Measurements from ENCODE around the gene NLK. TPM values are rescaled to one million over a fixed set of nuclear protein-coding genes. Genes with fewer than 3 reads are reported as not detected.

NLK gene
- total and polyA plus RNA-seq, 4 donors = 7.1 to 27.0 (median 12.1) TPM

GRCh38 chr17:28018439-28019070 lies 23.9 kb upstream of the NLK start:
- DNase-seq (peak in 1 of 3 donors; percentile 18), ATAC-seq (ENCODE audit: insufficient read depth, low FRiP score) (peak; percentile 19)
- peaks cover 0 to 1% (median 0%) of the 10 kb centered on the region in 5 donors for H3K4me1 ChIP-seq (ENCODE audit: control insufficient read depth in 5 of 5, insufficient read depth in 5 of 5, low read length in 5 of 5)
- H3K9me3 ChIP-seq (ENCODE audit: control insufficient read depth in 4 of 4, insufficient read depth in 3 of 4, low read length in 3 of 4) = no peaks in the 10 kb centered on the region
- TF ChIP-seq, protein P1, sequence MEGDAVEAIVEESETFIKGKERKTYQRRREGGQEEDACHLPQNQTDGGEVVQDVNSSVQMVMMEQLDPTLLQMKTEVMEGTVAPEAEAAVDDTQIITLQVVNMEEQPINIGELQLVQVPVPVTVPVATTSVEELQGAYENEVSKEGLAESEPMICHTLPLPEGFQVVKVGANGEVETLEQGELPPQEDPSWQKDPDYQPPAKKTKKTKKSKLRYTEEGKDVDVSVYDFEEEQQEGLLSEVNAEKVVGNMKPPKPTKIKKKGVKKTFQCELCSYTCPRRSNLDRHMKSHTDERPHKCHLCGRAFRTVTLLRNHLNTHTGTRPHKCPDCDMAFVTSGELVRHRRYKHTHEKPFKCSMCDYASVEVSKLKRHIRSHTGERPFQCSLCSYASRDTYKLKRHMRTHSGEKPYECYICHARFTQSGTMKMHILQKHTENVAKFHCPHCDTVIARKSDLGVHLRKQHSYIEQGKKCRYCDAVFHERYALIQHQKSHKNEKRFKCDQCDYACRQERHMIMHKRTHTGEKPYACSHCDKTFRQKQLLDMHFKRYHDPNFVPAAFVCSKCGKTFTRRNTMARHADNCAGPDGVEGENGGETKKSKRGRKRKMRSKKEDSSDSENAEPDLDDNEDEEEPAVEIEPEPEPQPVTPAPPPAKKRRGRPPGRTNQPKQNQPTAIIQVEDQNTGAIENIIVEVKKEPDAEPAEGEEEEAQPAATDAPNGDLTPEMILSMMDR (IDR thresholded peaks at IDR 0.05; ENCODE audit: control extremely low read depth, extremely low read depth) = no peak
- H3K4me3 ChIP-seq = no peak overlapping the region
- WGBS, 2 donors = 62 to 78% methylated on average over 4 of the region's 4 CpGs
- H3K36me3 ChIP-seq (ENCODE audit: control insufficient read depth in 4 of 4, insufficient read depth in 4 of 4, low read length in 4 of 4) = no peaks in the 10 kb centered on the region
- H3K27ac ChIP-seq (ENCODE audit: low read depth in 1 of 2, low read length in 1 of 2) = no peak overlapping the region
- H3K27me3 ChIP-seq (ENCODE audit: control insufficient read depth in 3 of 3, insufficient read depth in 3 of 3, low read length in 2 of 3) = no peaks in the 10 kb centered on the region
- no peak overlapping the region for H3K9ac ChIP-seq (ENCODE audit: insufficient read depth in 1 of 2, low read length in 2 of 2)

GRCh38 chr17:28020515-28020914 lies 22.0 kb upstream of the NLK start:
- 71 to 73% methylated on average over 1 of the region's 1 CpG for WGBS, 2 donors
- H3K27me3 ChIP-seq (ENCODE audit: control insufficient read depth in 3 of 3, insufficient read depth in 3 of 3, low read length in 2 of 3) = no peaks in the 10 kb centered on the region
- no peaks in the 10 kb centered on the region for H3K36me3 ChIP-seq (ENCODE audit: control insufficient read depth in 4 of 4, insufficient read depth in 4 of 4, low read length in 4 of 4)
- ATAC-seq (ENCODE audit: insufficient read depth, low FRiP score) (no peak), DNase-seq (no peak)
- H3K9me3 ChIP-seq (ENCODE audit: control insufficient read depth in 4 of 4, insufficient read depth in 3 of 4, low read length in 3 of 4) = no peaks in the 10 kb centered on the region
- no peak overlapping the region for H3K4me3 ChIP-seq
- TF ChIP-seq, protein P1 (IDR thresholded peaks at IDR 0.05; ENCODE audit: control extremely low read depth, extremely low read depth) = no peak
- H3K4me1 ChIP-seq (ENCODE audit: control insufficient read depth in 5 of 5, insufficient read depth in 5 of 5, low read length in 5 of 5) = peaks cover 0 to 1% (median 0%) of the 10 kb centered on the region in 5 donors
- no peak overlapping the region for H3K9ac ChIP-seq (ENCODE audit: insufficient read depth in 1 of 2, low read length in 2 of 2)
- H3K27ac ChIP-seq (ENCODE audit: low read depth in 1 of 2, low read length in 1 of 2) = no peak overlapping the region

GRCh38 chr17:28029044-28029443 lies 13.4 kb upstream of the NLK start:
- H3K9me3 ChIP-seq (ENCODE audit: control insufficient read depth in 4 of 4, insufficient read depth in 3 of 4, low read length in 3 of 4) = no peaks in the 10 kb centered on the region
- DNase-seq = no peak
- no peaks in the 10 kb centered on the region for H3K27me3 ChIP-seq (ENCODE audit: control insufficient read depth in 3 of 3, insufficient read depth in 3 of 3, low read length in 2 of 3)
- TF ChIP-seq, protein P1 (IDR thresholded peaks at IDR 0.05; ENCODE audit: control extremely low read depth, extremely low read depth) = no peak
- ATAC-seq (ENCODE audit: insufficient read depth, low FRiP score) = no peak
- no peak overlapping the region for H3K9ac ChIP-seq (ENCODE audit: insufficient read depth in 1 of 2, low read length in 2 of 2)
- H3K36me3 ChIP-seq (ENCODE audit: control insufficient read depth in 4 of 4, insufficient read depth in 4 of 4, low read length in 4 of 4) = no peaks in the 10 kb centered on the region
- no peak overlapping the region for H3K4me3 ChIP-seq
- no peak overlapping the region for H3K27ac ChIP-seq (ENCODE audit: low read depth in 1 of 2, low read length in 1 of 2)
- H3K4me1 ChIP-seq (ENCODE audit: control insufficient read depth in 5 of 5, insufficient read depth in 5 of 5, low read length in 5 of 5) = no peaks in the 10 kb centered on the region
- 86 to 88% methylated on average over 1 of the region's 1 CpG for WGBS, 2 donors

GRCh38 chr17:28030386-28030785 lies 12.1 kb upstream of the NLK start:
- Histone ChIP-seq H3K27me3 (ENCODE audit: control insufficient read depth in 3 of 3, insufficient read depth in 3 of 3, low read length in 2 of 3) (no peaks in the 10 kb centered on the region), H3K36me3 (ENCODE audit: control insufficient read depth in 4 of 4, insufficient read depth in 4 of 4, low read length in 4 of 4) (no peaks in the 10 kb centered on the region), H3K9ac (ENCODE audit: insufficient read depth in 1 of 2, low read length in 2 of 2) (no peak overlapping the region), H3K4me3 (no peak overlapping the region), H3K9me3 (ENCODE audit: control insufficient read depth in 4 of 4, insufficient read depth in 3 of 4, low read length in 3 of 4) (no peaks in the 10 kb centered on the region), H3K27ac (ENCODE audit: low read depth in 1 of 2, low read length in 1 of 2) (no peak overlapping the region), H3K4me1 (ENCODE audit: control insufficient read depth in 5 of 5, insufficient read depth in 5 of 5, low read length in 5 of 5) (no peaks in the 10 kb centered on the region)
- ATAC-seq (ENCODE audit: insufficient read depth, low FRiP score) (no peak), DNase-seq (peak; percentile 19 to 46 (median 21))
- 59 to 80% methylated on average over 3 of the region's 3 CpGs for WGBS, 2 donors
- TF ChIP-seq, protein P1 (IDR thresholded peaks at IDR 0.05; ENCODE audit: control extremely low read depth, extremely low read depth) = no peak

Data from lung (tissue), 12 donors.